CD14-positive monocyte (primary cell): Measurements from ENCODE around the gene INSR. TPM values are rescaled to one million over a fixed set of nuclear protein-coding genes. Genes with fewer than 3 reads are reported as not detected.

Experiments
- DNase-seq, 3 donors: peaks; one replicate each; pipeline ENCODE4 v3.0.0-alpha.2; 2011 to 2022
- H2AFZ ChIP-seq: 2 replicates; pipeline ENCODE4 v1.6.0; 2012; ENCODE audit warnings: mild to moderate bottlenecking, low read depth, low read length, inconsistent platforms; ENCODE audit not compliant: insufficient read depth, poor library complexity, severe bottlenecking
- H3K27ac ChIP-seq, 2 donors: 1 replicate in 1 of 2; 2 replicates in 1 of 2; pipeline ENCODE4 v1.5.1; 2012 to 2013; ENCODE audit warnings: low read length in 2 of 2, control low read depth in 1 of 2, inconsistent platforms in 1 of 2, low read depth in 1 of 2, mild to moderate bottlenecking in 1 of 2
- H3K27me3 ChIP-seq, 2 donors: one replicate each; pipeline versions ENCODE4 v1.6.0 to v1.6.1; 2011 to 2013; ENCODE audit warnings: low read length in 2 of 2; ENCODE audit not compliant: control insufficient read depth in 2 of 2, insufficient read depth in 2 of 2
- H3K36me3 ChIP-seq, 2 donors: replicated peaks in 1 of 2; 1 replicate in 1 of 2; 2 replicates in 1 of 2; pipeline versions ENCODE4 v1.5.1 to v1.6.1; 2012 to 2013; ENCODE audit warnings: low read length in 2 of 2, control low read depth in 1 of 2, inconsistent platforms in 1 of 2, mild to moderate bottlenecking in 1 of 2; ENCODE audit not compliant: insufficient read depth in 2 of 2, control insufficient read depth in 1 of 2
- H3K4me1 ChIP-seq, 2 donors: 1 replicate in 1 of 2; 2 replicates in 1 of 2; pipeline versions ENCODE4 v1.5.1 to v1.6.1; 2012 to 2013; ENCODE audit warnings: low read length in 2 of 2, control low read depth in 1 of 2, inconsistent platforms in 1 of 2, mild to moderate bottlenecking in 1 of 2, moderate library complexity in 1 of 2; ENCODE audit not compliant: insufficient read depth in 2 of 2, control insufficient read depth in 1 of 2
- H3K4me2 ChIP-seq: replicated peaks from 2 replicates; pipeline ENCODE3; 2012; ENCODE audit warnings: low read length, moderate library complexity, mild to moderate bottlenecking; ENCODE audit not compliant: poor library complexity, severe bottlenecking; ENCODE audit errors: extremely low read depth
- H3K4me3 ChIP-seq, 3 experiments: fragments of 200-600 bp in 1 of 3; sonication (generic) in 1 of 3; replicated peaks in 1 of 3; 1 replicate in 2 of 3; 2 replicates in 1 of 3; pipeline ENCODE4 v1.5.1; 2011 to 2013; ENCODE audit warnings: low read length in 3 of 3, mild to moderate bottlenecking in 3 of 3, control low read depth in 2 of 3, low read depth in 2 of 3, inconsistent platforms in 1 of 3, moderate library complexity in 1 of 3
- H3K79me2 ChIP-seq: 2 replicates; pipeline ENCODE4 v1.6.0; 2012; ENCODE audit warnings: mild to moderate bottlenecking, control low read depth, inconsistent platforms, low read length, moderate library complexity; ENCODE audit not compliant: insufficient read depth
- H3K9ac ChIP-seq: 2 replicates; pipeline ENCODE4 v1.6.0; 2017; ENCODE audit warnings: low read length, mild to moderate bottlenecking; ENCODE audit not compliant: insufficient read depth, poor library complexity, severe bottlenecking
- H3K9me3 ChIP-seq, 2 donors: replicated peaks in 1 of 2; 1 replicate in 1 of 2; 2 replicates in 1 of 2; pipeline versions ENCODE4 v1.5.1 to v1.6.1; 2012 to 2013; ENCODE audit warnings: low read length in 2 of 2, control low read depth in 1 of 2; ENCODE audit not compliant: control insufficient read depth in 1 of 2, insufficient read depth in 1 of 2
- H4K20me1 ChIP-seq: 2 replicates; pipeline ENCODE4 v1.6.0; 2012; ENCODE audit warnings: mild to moderate bottlenecking, low read length, control low read depth, moderate library complexity; ENCODE audit not compliant: insufficient read depth
- H3K27ac Mint-ChIP-seq, 7 donors: one replicate each; pipeline ENCODE4 v1.8.0; 2020; ENCODE audit warnings: mild to moderate bottlenecking in 7 of 7, mixed read lengths in 7 of 7, moderate library complexity in 6 of 7, inconsistent platforms in 2 of 7
- H3K27me3 Mint-ChIP-seq, 3 donors: one replicate each; pipeline ENCODE4 v1.8.0; 2021 to 2022; ENCODE audit warnings: low read depth in 3 of 3, mild to moderate bottlenecking in 3 of 3, mixed read lengths in 3 of 3, moderate library complexity in 3 of 3, inconsistent platforms in 1 of 3
- H3K36me3 Mint-ChIP-seq, 2 donors: one replicate each; pipeline ENCODE4 v1.8.0; 2020; ENCODE audit warnings: mixed read lengths in 2 of 2, inconsistent platforms in 1 of 2, mild to moderate bottlenecking in 1 of 2
- H3K4me1 Mint-ChIP-seq: one replicate; pipeline ENCODE4 v1.8.0; 2020; ENCODE audit warnings: mild to moderate bottlenecking, mixed read lengths
- H3K4me3 Mint-ChIP-seq, 2 donors: one replicate each; pipeline ENCODE4 v1.8.0; 2020; ENCODE audit warnings: mild to moderate bottlenecking in 2 of 2, mixed read lengths in 2 of 2, moderate library complexity in 1 of 2
- H3K9me3 Mint-ChIP-seq, 7 donors: one replicate each; pipeline ENCODE4 v1.8.0; 2020 to 2022; ENCODE audit warnings: mixed read lengths in 7 of 7, mild to moderate bottlenecking in 6 of 7, moderate library complexity in 6 of 7, inconsistent platforms in 2 of 7
- CTCF ChIP-seq: fragments of 200-600 bp; IDR thresholded peaks from one replicate; pipeline ENCODE4 v1.8.0; 2022; ENCODE audit warnings: antibody characterized with exemption, mild to moderate bottlenecking
- WGBS: methylation state at CpG from one replicate; pipeline ENCODE4 v1.1.5; 2013; ENCODE audit warnings: missing lambda C conversion rate; ENCODE audit not compliant: insufficient coverage; 5-methylcytosine and 5-hydroxymethylcytosine counted together
- intact Hi-C, 2 donors: fragments of 100-400 bp; cut with micrococcal nuclease; formaldehyde crosslinking; loops; one replicate each; pipeline versions ENCODE4 v1.15.0 to v1.15.1; 2023
- polyA plus RNA-seq, 3 donors: library from polyadenylated mRNA; depleted of rRNA in 1 of 3; unstranded in 2 of 3; stranded (reverse) in 1 of 3; fragments of 300-500 nt in 2 of 3; fragments of >200 nt in 1 of 3; fragmentation: Illumina TruSeq in 2 of 3; gene quantifications; 1 replicate in 2 of 3; 2 replicates in 1 of 3; pipeline ENCODE4 v1.2.3, GENCODE V29; 2012 to 2021

The INSR gene
- polyA plus RNA-seq, 3 donors = 2.9 to 12.4 (median 3.4) TPM

GRCh38 chr19:7177926-7178325, 116.3 kb downstream of the INSR start:
- DNase-seq = no peak
- no peak overlapping the region for H3K27ac ChIP-seq
- peaks cover 33% of the 10 kb centered on the region for H3K79me2 ChIP-seq
- peaks cover 8 to 47% of the 10 kb centered on the region in 2 donors for H3K36me3 ChIP-seq
- H3K9me3 Mint-ChIP-seq = peaks cover 0 to 5% (median 0%) of the 10 kb centered on the region in 7 donors
- H3K36me3 Mint-ChIP-seq = peaks cover 31 to 71% of the 10 kb centered on the region in 2 donors
- H2AFZ ChIP-seq = no peak overlapping the region
- no peak overlapping the region for H3K4me2 ChIP-seq
- peaks cover 8 to 12% of the 10 kb centered on the region in 2 donors for H3K4me1 ChIP-seq
- TF ChIP-seq CTCF = no peak
- H3K9me3 ChIP-seq = no peaks in the 10 kb centered on the region
- no peak overlapping the region for H3K4me3 Mint-ChIP-seq
- peaks cover 8% of the 10 kb centered on the region for H3K4me1 Mint-ChIP-seq
- no peak overlapping the region for H3K9ac ChIP-seq
- H3K27me3 Mint-ChIP-seq = peaks cover 0 to 5% (median 0%) of the 10 kb centered on the region in 3 donors
- H3K4me3 ChIP-seq = no peak overlapping the region
- H3K27me3 ChIP-seq = no peaks in the 10 kb centered on the region
- no peaks in the 10 kb centered on the region for H4K20me1 ChIP-seq
- intact Hi-C loops = no loop called here
- H3K27ac Mint-ChIP-seq = peak overlapping the region in 3 of 7 donors; percentile 8 to 78 (median 10)
- 98% methylated on average over 5 of the region's 7 CpGs for WGBS

DNA sequence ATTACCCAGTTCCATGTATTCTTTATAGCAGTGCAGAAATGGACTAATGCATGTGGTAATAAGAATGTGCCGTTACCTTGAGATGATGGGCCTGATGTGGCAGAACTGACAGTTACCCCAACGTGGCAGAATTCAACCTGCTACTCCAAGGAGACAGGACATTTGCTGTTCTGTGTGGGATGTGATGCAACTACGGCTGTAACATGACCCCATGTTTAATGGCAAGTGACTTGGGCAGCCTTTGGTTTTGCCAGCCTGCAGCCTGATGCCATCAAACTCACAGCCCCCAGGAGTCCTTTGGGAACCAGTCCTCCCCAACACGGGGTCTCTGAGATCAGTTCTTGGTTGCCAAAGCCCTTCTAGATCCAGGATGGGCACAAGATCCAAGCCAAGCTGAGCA, 117.4 kb downstream of the INSR start:
- H3K79me2 ChIP-seq = peaks cover 29% of the 10 kb centered on the region
- no peak overlapping the region for H3K9ac ChIP-seq
- intact Hi-C loops = no loop called here
- H3K4me2 ChIP-seq = no peak overlapping the region
- Mint-ChIP-seq H3K27ac (peak overlapping the region in 2 of 7 donors; percentile 25 to 62), H3K4me3 (no peak overlapping the region), H3K4me1 (no peaks in the 10 kb centered on the region), H3K9me3 (peaks cover 0 to 7% (median 0%) of the 10 kb centered on the region in 7 donors), H3K27me3 (peaks cover 0 to 5% (median 0%) of the 10 kb centered on the region in 3 donors), H3K36me3 (peaks cover 40 to 82% of the 10 kb centered on the region in 2 donors)
- no peak for TF ChIP-seq CTCF
- no peaks in the 10 kb centered on the region for H3K9me3 ChIP-seq
- H4K20me1 ChIP-seq = no peaks in the 10 kb centered on the region
- WGBS = 100% methylated on average over 3 of the region's 4 CpGs
- peaks cover 12 to 58% of the 10 kb centered on the region in 2 donors for H3K36me3 ChIP-seq
- H3K27ac ChIP-seq = peak overlapping the region in 1 of 2 donors; percentile 41
- no peaks in the 10 kb centered on the region for H3K27me3 ChIP-seq
- H3K4me3 ChIP-seq = no peak overlapping the region
- H2AFZ ChIP-seq = no peak overlapping the region
- H3K4me1 ChIP-seq = peaks cover 0 to under 1% of the 10 kb centered on the region in 2 donors
- DNase-seq = no peak
